Epithelial cell of esophagus (primary cell): ENCODE measurements around the gene KCNG4.

ENCODE experiments used
- DNase-seq: peaks from one replicate; pipeline ENCODE4 v3.0.0; 2010; ENCODE audit warnings: low read depth
- H3K4me3 ChIP-seq: 2 replicates; pipeline ENCODE4 v1.5.1; 2011; ENCODE audit warnings: mild to moderate bottlenecking, low read length, control low read depth
- TF ChIP-seq, protein P1 (sequence below): IDR thresholded peaks from 2 replicates; pipeline ENCODE4 v1.5.1; 2011; ENCODE audit warnings: low read depth, mild to moderate bottlenecking, low read length, control low read depth, inconsistent platforms; ENCODE audit not compliant: insufficient read depth; ENCODE audit errors: missing control alignments

Gene KCNG4

DNA sequence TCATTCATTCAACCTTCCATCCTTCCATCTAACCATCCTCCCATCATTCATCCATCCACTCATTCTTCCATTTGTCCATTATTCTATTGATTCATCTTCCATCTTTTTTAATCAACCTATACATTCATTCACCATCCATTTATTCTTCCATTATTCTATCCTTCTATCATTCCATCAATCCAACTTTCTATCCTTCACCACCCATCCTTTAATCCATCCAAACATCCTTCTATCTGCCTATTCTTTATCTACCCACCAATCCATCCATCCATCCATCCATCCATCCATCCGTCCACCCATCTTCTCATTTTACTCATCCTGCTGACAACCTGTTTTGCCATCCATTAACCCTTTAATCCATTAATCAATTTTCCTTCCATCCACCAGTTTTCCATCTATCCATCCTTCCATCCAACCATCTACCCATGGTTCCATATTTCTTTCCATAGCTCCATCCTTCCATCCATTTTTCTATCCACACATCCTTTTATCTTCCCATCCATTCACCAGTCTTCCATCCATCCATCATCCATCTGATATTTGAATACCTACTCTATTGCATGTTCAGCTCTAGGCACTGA lies 33.0 kb upstream of the KCNG4 start:
- no peak overlapping the region for H3K4me3 ChIP-seq
- TF ChIP-seq, protein P1, sequence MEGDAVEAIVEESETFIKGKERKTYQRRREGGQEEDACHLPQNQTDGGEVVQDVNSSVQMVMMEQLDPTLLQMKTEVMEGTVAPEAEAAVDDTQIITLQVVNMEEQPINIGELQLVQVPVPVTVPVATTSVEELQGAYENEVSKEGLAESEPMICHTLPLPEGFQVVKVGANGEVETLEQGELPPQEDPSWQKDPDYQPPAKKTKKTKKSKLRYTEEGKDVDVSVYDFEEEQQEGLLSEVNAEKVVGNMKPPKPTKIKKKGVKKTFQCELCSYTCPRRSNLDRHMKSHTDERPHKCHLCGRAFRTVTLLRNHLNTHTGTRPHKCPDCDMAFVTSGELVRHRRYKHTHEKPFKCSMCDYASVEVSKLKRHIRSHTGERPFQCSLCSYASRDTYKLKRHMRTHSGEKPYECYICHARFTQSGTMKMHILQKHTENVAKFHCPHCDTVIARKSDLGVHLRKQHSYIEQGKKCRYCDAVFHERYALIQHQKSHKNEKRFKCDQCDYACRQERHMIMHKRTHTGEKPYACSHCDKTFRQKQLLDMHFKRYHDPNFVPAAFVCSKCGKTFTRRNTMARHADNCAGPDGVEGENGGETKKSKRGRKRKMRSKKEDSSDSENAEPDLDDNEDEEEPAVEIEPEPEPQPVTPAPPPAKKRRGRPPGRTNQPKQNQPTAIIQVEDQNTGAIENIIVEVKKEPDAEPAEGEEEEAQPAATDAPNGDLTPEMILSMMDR: no peak
- DNase-seq: no peak

DNA sequence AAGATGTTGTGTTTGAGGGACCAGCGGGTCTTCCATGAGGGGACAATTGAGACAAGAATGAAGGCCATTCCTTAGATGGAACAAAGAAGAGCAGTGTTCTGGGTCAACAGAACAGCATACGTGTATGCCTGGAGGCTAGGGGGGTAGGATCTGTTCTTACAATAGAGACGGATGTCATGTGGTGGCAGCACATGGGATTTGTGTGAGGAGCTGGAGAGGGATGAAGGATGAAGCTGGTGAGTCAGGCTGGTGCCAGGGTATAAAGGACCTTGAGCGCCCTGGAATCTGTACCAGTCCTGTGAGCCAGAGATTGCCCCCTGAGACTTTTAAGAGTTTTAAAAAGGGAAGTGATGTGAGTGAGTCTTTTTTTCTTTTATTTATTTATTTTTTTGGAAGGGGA lies 32.1 kb upstream of the KCNG4 start:
- TF ChIP-seq, protein P1: no peak
- no peak for DNase-seq
- H3K4me3 ChIP-seq: no peak overlapping the region

DNA sequence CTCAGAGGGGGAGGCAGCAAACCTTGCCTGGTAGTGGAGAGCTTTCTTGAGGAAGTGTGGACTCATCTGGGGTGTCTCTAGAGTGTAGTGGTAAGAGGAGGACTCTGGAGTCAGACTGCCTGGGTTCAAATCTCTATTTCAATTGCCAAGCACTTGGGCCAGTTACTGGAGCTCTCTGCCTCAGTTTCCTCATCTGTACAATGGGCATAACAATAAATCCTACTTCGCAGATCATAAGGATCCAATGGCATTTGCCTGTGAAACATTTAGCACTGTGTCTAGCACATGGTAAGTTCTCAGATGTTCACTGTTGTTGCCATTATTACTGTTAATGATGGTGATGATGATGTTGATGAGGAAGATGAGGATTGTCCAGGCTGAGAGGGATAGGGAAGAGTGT lies 31.2 kb upstream of the KCNG4 start:
- TF ChIP-seq, protein P1: no peak
- DNase-seq: no peak

DNA sequence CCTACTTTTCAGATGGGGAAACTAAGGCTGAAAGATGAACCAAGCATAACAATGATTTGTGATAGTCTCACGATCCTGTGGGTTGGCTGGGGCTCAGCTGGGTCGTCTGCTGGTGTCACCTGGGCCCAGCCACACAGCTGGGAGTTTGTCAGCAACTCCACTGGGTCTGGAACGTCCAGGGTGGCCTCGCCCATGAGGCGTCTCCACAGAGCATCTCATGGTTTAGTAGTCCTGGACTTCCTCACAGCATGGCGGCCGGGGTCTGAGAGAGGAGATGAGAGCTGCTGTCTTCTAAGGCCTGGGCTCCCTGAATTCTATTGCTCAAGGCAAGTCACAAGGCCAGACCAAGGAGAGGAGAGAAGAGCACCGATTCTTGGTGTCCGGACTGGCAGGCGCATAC lies 30.7 kb upstream of the KCNG4 start:
- no peak overlapping the region for H3K4me3 ChIP-seq
- DNase-seq: no peak
- TF ChIP-seq, protein P1: no peak

More for the DNA sequence above, 31.2 kb upstream of the KCNG4 start:
- H3K4me3 ChIP-seq: no peak overlapping the region

DNA sequence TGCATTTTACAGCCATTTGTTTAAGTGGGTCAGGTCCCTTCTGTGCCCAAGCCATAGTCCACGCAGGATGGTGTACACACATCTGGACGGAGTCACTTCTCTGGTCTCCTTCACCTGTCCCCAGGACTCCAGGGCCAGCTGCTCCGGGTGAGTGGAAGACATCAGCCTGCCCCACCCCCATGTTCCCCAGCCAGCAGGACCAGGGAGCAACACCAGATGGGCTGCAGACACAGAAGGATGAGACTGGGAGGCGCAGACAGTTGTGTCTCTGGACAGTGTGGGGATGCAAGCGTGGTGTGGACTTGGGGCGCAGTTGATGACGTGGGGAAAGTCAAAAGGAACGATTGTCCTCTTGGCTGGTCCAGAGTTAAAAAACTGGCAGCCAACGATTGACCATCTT lies 30.3 kb upstream of the KCNG4 start:
- TF ChIP-seq, protein P1: no peak
- DNase-seq: no peak
- no peak overlapping the region for H3K4me3 ChIP-seq

DNA sequence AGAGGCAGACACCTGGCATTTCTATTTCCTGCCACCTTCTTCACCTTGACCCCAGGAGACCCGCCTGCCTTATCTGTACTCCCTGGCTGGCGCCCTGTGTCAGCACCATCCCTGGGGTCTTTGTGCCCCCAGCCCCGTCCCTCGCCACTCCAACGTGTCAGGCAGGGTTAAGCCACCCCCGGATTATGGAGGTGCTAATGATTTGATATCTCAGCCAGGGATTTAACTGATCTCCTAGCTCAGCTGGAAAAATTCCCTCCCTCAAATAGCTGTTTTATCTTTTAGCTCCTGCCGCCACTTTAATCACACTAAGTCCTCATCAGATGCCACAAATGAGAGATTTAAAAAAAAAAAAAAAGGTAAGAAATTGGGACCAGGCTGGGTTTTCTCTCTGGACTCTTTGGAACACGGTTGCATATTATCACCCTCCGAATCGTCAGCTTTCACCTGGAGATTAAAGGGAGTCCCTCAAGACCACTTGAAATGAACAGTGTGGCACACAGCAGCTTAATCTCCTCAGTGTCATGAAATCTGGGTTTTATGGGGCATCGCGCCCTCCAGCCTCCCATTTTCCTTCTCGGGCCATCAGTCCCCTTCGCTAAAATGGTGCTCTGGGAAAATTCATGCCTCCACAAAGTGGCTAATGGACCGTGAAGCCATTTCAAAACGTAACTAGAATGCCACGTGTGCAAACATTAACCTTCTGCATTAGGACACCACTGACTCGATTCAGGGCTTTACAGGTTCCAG lies 28.7 kb upstream of the KCNG4 start:
- no peak for DNase-seq
- TF ChIP-seq, protein P1: no peak
- no peak overlapping the region for H3K4me3 ChIP-seq

DNA sequence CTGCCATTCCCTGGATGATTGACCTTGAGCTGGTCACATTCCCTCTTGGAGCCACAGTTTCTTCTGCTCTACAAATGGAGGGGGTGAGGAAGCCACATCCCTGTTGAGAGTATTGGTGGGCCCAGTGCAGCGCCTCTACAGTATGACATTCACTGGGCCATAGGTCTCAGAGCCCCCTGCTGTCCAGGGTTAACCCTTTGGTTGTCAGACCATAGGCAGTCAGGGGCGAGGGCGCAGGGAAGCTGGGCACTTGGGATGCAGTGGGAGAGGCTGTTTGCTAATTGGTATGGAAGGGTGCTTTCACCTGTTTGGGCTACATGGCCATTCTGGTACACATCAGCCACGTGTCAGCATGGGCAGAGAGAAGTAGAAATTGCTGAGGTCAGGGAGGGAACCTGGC lies 27.6 kb upstream of the KCNG4 start:
- TF ChIP-seq, protein P1: no peak
- H3K4me3 ChIP-seq: no peak overlapping the region
- DNase-seq: no peak
